HepG2 (cell line): ENCODE measurements around the gene MAFF. TPM values are rescaled to one million over a fixed set of nuclear protein-coding genes. Genes with fewer than 3 reads are reported as not detected.

Experiments used
- ARNTL ChIP-seq: sonication (generic); formaldehyde crosslinking; IDR thresholded peaks from 2 replicates; pipeline ENCODE4 v1.4.0; 2020; ENCODE audit warnings: mild to moderate bottlenecking, missing genetic modification reagents
- ATAD3A ChIP-seq: sonication (generic); formaldehyde crosslinking; IDR thresholded peaks from 2 replicates; pipeline ENCODE4 v1.4.0; 2020; ENCODE audit warnings: missing genetic modification reagents
- CREB1 ChIP-seq, 2 experiments: fragments of 450-650 bp in 1 of 2; IDR thresholded peaks; 2 replicates each; pipeline ENCODE4 v1.6.1; 2016 to 2017; ENCODE audit warnings: control low read depth in 1 of 2, mild to moderate bottlenecking in 1 of 2, missing compliant biosample characterization in 1 of 2, missing genetic modification characterization in 1 of 2
- FOSL2 ChIP-seq: sonication (generic); formaldehyde crosslinking; IDR thresholded peaks from 2 replicates; pipeline ENCODE4 v1.4.0; 2020; ENCODE audit warnings: missing genetic modification reagents
- FOXK1 ChIP-seq: sonication (generic); formaldehyde crosslinking; IDR thresholded peaks from 2 replicates; pipeline ENCODE4 v1.4.0; 2020; ENCODE audit warnings: low read depth, missing genetic modification reagents, borderline replicate concordance
- HNRNPUL1 ChIP-seq: fragments of 200-400 bp; formaldehyde crosslinking; IDR thresholded peaks from 2 replicates; pipeline ENCODE4 v1.6.1; 2017; ENCODE audit warnings: low read depth, mild to moderate bottlenecking, low read length, moderate library complexity
- JARID2 ChIP-seq: sonication (generic); formaldehyde crosslinking; IDR thresholded peaks from 2 replicates; pipeline ENCODE4 v1.8.1; 2023; ENCODE audit warnings: missing genetic modification reagents, inconsistent platforms; ENCODE audit not compliant: insufficient replicate concordance
- MED13 ChIP-seq: sonication (generic); formaldehyde crosslinking; IDR thresholded peaks from 2 replicates; pipeline ENCODE4 v1.5.0; 2020; ENCODE audit warnings: missing genetic modification reagents
- NCOR1 ChIP-seq: fragments of 200-600 bp; sonication (generic); IDR thresholded peaks from 2 replicates; pipeline ENCODE4 v1.7.0; 2017; ENCODE audit warnings: antibody characterized with exemption, low read length, borderline replicate concordance
- ZFP91 ChIP-seq: sonication (generic); formaldehyde crosslinking; IDR thresholded peaks from 2 replicates; pipeline ENCODE4 v1.9.0; 2022; ENCODE audit warnings: missing genetic modification reagents, mild to moderate bottlenecking, borderline replicate concordance
- ZNF614 ChIP-seq: IDR thresholded peaks from 2 replicates; pipeline ENCODE4 v1.6.1; 2018; ENCODE audit warnings: missing biosample characterization, missing genetic modification reagents, inconsistent platforms, borderline replicate concordance
- ZNF670 ChIP-seq: sonication (generic); formaldehyde crosslinking; IDR thresholded peaks from 2 replicates; pipeline ENCODE4 v1.8.0; 2022; ENCODE audit warnings: mild to moderate bottlenecking, missing genetic modification reagents, borderline replicate concordance
- ZNF749 ChIP-seq: sonication (generic); formaldehyde crosslinking; IDR thresholded peaks from 2 replicates; pipeline ENCODE4 v1.8.0; 2022; ENCODE audit warnings: mild to moderate bottlenecking, missing genetic modification reagents, moderate library complexity, borderline replicate concordance
- ZNF841 ChIP-seq: sonication (generic); formaldehyde crosslinking; IDR thresholded peaks from 2 replicates; pipeline ENCODE4 v1.8.1; 2023; ENCODE audit warnings: missing genetic modification reagents, borderline replicate concordance
- polyA plus RNA-seq, 8 experiments: library from polyadenylated mRNA; depleted of rRNA in 3 of 8; stranded (reverse) in 7 of 8; unstranded in 1 of 8; fragments of >200 nt; fragmentation: Illumina TruSeq in 4 of 8; extraction: Trizol in 4 of 8; gene quantifications; 2 replicates each; pipeline versions ENCODE4 v1.2.1 to v1.2.3, GENCODE V29; 2011 to 2016; ENCODE audit warnings: low read depth in 4 of 8, missing spikeins in 1 of 8, mixed read lengths in 1 of 8; ENCODE audit not compliant: insufficient read depth in 1 of 8
- total RNA-seq, 5 experiments: library from RNA; depleted of rRNA; stranded (reverse); fragments of >200 nt; fragmentation: Illumina TruSeq; extraction: Trizol; gene quantifications; 2 replicates each; pipeline ENCODE4 v1.2.3, GENCODE V29; 2016; ENCODE audit warnings: low read depth in 1 of 5
- TF ChIP-seq, protein P1 (sequence below): sonication (generic); formaldehyde crosslinking; IDR thresholded peaks from 2 replicates; pipeline ENCODE4 v1.5.0; 2020; ENCODE audit warnings: mild to moderate bottlenecking, missing genetic modification reagents, borderline replicate concordance
- TF ChIP-seq, protein P2 (sequence below): sonication (generic); formaldehyde crosslinking; IDR thresholded peaks from 2 replicates; pipeline ENCODE4 v1.4.0; 2020; ENCODE audit warnings: missing genetic modification reagents
- TF ChIP-seq, protein P3 (sequence below): sonication (generic); formaldehyde crosslinking; IDR thresholded peaks from 2 replicates; pipeline ENCODE4 v1.4.0; 2020; ENCODE audit warnings: missing genetic modification reagents

MAFF gene
- total and polyA plus RNA-seq, 2 of the 13 experiments (the other 11 are each of a cell fraction or from before 2014, with no cell fraction given) = 5.4 to 14.3 TPM

DNA sequence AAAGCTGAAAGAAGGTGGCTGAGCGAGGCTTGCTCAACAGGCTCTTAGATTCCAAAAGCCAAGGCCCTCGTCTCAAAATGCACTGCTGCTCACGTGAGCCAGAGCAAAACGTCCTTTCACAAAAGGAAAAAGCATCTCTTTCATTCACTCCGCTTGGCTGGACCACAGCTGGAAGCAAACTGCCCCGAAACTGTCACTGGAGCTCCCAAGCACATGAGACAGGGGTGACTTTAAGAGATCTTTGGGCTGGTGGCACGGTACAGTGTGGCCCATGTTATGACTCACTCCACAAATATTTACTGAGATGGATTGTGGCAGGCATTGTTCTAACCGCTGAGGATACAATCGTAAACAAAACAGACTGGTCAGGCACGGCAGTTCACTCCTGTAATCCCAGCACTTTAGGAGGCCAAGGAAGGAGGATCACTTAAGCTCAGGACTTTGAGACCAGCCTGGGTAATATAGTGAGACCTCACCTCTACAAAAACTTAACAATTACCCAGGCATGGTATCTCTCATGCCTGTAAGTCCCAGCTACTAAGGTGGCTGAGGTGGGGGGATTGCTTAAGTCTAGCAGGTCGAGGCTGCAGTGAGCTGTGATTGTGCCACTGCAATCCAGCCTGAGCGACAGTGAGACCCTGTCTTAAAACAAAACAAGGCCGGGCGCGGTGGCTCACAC lies 23.7 kb upstream of the MAFF start (continued):
- TF ChIP-seq ARNTL (CRISPR knock-in tag) (no peak), ZNF670 (CRISPR knock-in tag) (0 out of 2 replicates have a peak, but pooled peaks have one; percentile 53), ZNF749 (no peak), FOXK1 (CRISPR knock-in tag) (peak; percentile 75; the same call in 1 of the 2 replicates), ATAD3A (CRISPR knock-in tag) (no peak), CREB1 (IDR thresholded peaks at IDR 0.05) (peak; percentile 39; the same call in 1 of the 2 replicates), CREB1 (CRISPR knock-in tag; IDR thresholded peaks at IDR 0.05) (peak; percentile 72; the same call in 1 of the 2 replicates), JARID2 (CRISPR knock-in tag) (no peak), ZNF841 (CRISPR knock-in tag) (no peak), NCOR1 (0 out of 2 replicates have a peak, but pooled peaks have one; percentile 34), FOSL2 (CRISPR knock-in tag) (peak; percentile 100), ZNF614 (CRISPR knock-in tag) (peak; percentile 79), MED13 (no peak), HNRNPUL1 (no peak), ZFP91 (peak; percentile 99)
- TF ChIP-seq, protein P1, sequence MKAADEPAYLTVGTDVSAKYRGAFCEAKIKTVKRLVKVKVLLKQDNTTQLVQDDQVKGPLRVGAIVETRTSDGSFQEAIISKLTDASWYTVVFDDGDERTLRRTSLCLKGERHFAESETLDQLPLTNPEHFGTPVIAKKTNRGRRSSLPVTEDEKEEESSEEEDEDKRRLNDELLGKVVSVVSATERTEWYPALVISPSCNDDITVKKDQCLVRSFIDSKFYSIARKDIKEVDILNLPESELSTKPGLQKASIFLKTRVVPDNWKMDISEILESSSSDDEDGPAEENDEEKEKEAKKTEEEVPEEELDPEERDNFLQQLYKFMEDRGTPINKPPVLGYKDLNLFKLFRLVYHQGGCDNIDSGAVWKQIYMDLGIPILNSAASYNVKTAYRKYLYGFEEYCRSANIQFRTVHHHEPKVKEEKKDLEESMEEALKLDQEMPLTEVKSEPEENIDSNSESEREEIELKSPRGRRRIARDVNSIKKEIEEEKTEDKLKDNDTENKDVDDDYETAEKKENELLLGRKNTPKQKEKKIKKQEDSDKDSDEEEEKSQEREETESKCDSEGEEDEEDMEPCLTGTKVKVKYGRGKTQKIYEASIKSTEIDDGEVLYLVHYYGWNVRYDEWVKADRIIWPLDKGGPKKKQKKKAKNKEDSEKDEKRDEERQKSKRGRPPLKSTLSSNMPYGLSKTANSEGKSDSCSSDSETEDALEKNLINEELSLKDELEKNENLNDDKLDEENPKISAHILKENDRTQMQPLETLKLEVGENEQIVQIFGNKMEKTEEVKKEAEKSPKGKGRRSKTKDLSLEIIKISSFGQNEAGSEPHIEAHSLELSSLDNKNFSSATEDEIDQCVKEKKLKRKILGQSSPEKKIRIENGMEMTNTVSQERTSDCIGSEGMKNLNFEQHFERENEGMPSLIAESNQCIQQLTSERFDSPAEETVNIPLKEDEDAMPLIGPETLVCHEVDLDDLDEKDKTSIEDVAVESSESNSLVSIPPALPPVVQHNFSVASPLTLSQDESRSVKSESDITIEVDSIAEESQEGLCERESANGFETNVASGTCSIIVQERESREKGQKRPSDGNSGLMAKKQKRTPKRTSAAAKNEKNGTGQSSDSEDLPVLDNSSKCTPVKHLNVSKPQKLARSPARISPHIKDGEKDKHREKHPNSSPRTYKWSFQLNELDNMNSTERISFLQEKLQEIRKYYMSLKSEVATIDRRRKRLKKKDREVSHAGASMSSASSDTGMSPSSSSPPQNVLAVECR (CRISPR knock-in tag) = peak; percentile 83
- TF ChIP-seq, protein P2, sequence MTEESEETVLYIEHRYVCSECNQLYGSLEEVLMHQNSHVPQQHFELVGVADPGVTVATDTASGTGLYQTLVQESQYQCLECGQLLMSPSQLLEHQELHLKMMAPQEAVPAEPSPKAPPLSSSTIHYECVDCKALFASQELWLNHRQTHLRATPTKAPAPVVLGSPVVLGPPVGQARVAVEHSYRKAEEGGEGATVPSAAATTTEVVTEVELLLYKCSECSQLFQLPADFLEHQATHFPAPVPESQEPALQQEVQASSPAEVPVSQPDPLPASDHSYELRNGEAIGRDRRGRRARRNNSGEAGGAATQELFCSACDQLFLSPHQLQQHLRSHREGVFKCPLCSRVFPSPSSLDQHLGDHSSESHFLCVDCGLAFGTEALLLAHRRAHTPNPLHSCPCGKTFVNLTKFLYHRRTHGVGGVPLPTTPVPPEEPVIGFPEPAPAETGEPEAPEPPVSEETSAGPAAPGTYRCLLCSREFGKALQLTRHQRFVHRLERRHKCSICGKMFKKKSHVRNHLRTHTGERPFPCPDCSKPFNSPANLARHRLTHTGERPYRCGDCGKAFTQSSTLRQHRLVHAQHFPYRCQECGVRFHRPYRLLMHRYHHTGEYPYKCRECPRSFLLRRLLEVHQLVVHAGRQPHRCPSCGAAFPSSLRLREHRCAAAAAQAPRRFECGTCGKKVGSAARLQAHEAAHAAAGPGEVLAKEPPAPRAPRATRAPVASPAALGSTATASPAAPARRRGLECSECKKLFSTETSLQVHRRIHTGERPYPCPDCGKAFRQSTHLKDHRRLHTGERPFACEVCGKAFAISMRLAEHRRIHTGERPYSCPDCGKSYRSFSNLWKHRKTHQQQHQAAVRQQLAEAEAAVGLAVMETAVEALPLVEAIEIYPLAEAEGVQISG (CRISPR knock-in tag) = peak; percentile 63
- TF ChIP-seq, protein P3, sequence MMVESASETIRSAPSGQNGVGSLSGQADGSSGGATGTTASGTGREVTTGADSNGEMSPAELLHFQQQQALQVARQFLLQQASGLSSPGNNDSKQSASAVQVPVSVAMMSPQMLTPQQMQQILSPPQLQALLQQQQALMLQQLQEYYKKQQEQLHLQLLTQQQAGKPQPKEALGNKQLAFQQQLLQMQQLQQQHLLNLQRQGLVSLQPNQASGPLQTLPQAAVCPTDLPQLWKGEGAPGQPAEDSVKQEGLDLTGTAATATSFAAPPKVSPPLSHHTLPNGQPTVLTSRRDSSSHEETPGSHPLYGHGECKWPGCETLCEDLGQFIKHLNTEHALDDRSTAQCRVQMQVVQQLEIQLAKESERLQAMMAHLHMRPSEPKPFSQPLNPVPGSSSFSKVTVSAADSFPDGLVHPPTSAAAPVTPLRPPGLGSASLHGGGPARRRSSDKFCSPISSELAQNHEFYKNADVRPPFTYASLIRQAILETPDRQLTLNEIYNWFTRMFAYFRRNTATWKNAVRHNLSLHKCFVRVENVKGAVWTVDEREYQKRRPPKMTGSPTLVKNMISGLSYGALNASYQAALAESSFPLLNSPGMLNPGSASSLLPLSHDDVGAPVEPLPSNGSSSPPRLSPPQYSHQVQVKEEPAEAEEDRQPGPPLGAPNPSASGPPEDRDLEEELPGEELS (CRISPR knock-in tag) = peak; percentile 99
